CD4-positive, alpha-beta T cell treated with Interleukin-12 subunit alpha and Interleukin-12 subunit beta, for 1 hour (primary cell): Measurements from ENCODE around the gene MAPKAPK5.

Experiments used
- DNase-seq: peaks from one replicate; pipeline ENCODE4 v3.0.0-alpha.2; 2020

Gene MAPKAPK5

GRCh38 chr12:111887926-111888745 lies 46.1 kb downstream of the MAPKAPK5 start:
- DNase-seq: no peak

GRCh38 chr12:111893287-111893686 lies 51.3 kb downstream of the MAPKAPK5 start:
- no peak for DNase-seq

- no peak for DNase-seq
These were observed 52.5 kb downstream of the MAPKAPK5 start for GRCh38 chr12:111894556-111894955.

- DNase-seq: no peak
These were observed 59.2 kb downstream of the MAPKAPK5 start for GRCh38 chr12:111901182-111901581.

GRCh38 chr12:111904446-111904975 lies 62.5 kb downstream of the MAPKAPK5 start:
- DNase-seq: no peak

- no peak for DNase-seq
These were observed 63.5 kb downstream of the MAPKAPK5 start for GRCh38 chr12:111905502-111905901.

GRCh38 chr12:111907740-111908139 lies 65.7 kb downstream of the MAPKAPK5 start:
- no peak for DNase-seq

GRCh38 chr12:111925171-111925570 lies 83.1 kb downstream of the MAPKAPK5 start:
- DNase-seq: no peak

- no peak for DNase-seq
These were observed 84.6 kb downstream of the MAPKAPK5 start for GRCh38 chr12:111926631-111927030.

- no peak for DNase-seq
These were observed 85.3 kb downstream of the MAPKAPK5 start for GRCh38 chr12:111927346-111927745.

- DNase-seq: no peak
These were observed 90.2 kb downstream of the MAPKAPK5 start for GRCh38 chr12:111932241-111932640.

GRCh38 chr12:111936869-111937268 lies 94.8 kb downstream of the MAPKAPK5 start:
- DNase-seq: no peak

GRCh38 chr12:111937429-111937828 lies 95.4 kb downstream of the MAPKAPK5 start:
- DNase-seq: no peak

- DNase-seq: no peak
These were observed 100.5 kb downstream of the MAPKAPK5 start for GRCh38 chr12:111942557-111942956.

- DNase-seq: no peak
These were observed 101.9 kb downstream of the MAPKAPK5 start for GRCh38 chr12:111943929-111944328.

GRCh38 chr12:111950961-111951676 lies 109.1 kb downstream of the MAPKAPK5 start:
- peak; percentile 26 for DNase-seq
